ENCODE measurements around the gene PNO1. TPM values are rescaled to one million over a fixed set of nuclear protein-coding genes. Genes with fewer than 3 reads are reported as not detected.

The PNO1 gene
- total RNA-seq, 3 donors from 2014 or later (not counting 1 experiment from before 2014, with no cell fraction given) = 19.4 to 25.1 (median 25.0) TPM

Other genes starting within 250 kb of the PNO1 start
- 10 to 100 TPM; 21.5 to 30.3 (median 22.6) TPM for gene C1D, start 94.9 kb upstream of the PNO1 start, total RNA-seq
- 10 to 100 TPM; 77.8 to 86.2 (median 79.9) TPM for gene PPP3R1, start 94.6 kb downstream of the PNO1 start, total RNA-seq
- under 1 TPM in 2 of 3 donors, not detected in 1; 0.39 to 0.98 TPM for gene CNRIP1, start 162.1 kb downstream of the PNO1 start, total RNA-seq
- gene PLEK, start 207.4 kb downstream of the PNO1 start, total RNA-seq = 100 to 1,000 TPM; 307 to 368 (median 333) TPM

All from natural killer cell (primary cell).